Neuronal stem cell (in vitro differentiated cells): Measurements from ENCODE around the gene ZBTB9.

ENCODE experiments used
- DNase-seq: peaks from one replicate; pipeline ENCODE4 v3.0.0-alpha.2; 2013; ENCODE audit warnings: low spot score
- H2AFZ ChIP-seq: one replicate; pipeline ENCODE4 v1.6.1; 2013; ENCODE audit warnings: mild to moderate bottlenecking, low read length, inconsistent platforms
- H2AK5ac ChIP-seq: 2 replicates; pipeline ENCODE4 v1.6.1; 2013; ENCODE audit warnings: low read depth, mild to moderate bottlenecking, inconsistent platforms, low read length, moderate library complexity, mixed read lengths
- H2BK120ac ChIP-seq: 2 replicates; pipeline ENCODE4 v1.6.1; 2013; ENCODE audit warnings: low read depth, mild to moderate bottlenecking, inconsistent platforms, low read length, moderate library complexity, mixed read lengths
- H2BK12ac ChIP-seq: one replicate; pipeline ENCODE4 v1.6.1; 2013; ENCODE audit warnings: low read length, inconsistent platforms
- H2BK15ac ChIP-seq: 2 replicates; pipeline ENCODE4 v1.6.1; 2013; ENCODE audit warnings: mild to moderate bottlenecking, low read length, inconsistent platforms, mixed read lengths
- H2BK5ac ChIP-seq: one replicate; pipeline ENCODE4 v1.6.1; 2013; ENCODE audit warnings: inconsistent platforms, mild to moderate bottlenecking, low read length, moderate library complexity
- H3K14ac ChIP-seq: one replicate; pipeline ENCODE4 v1.6.1; 2013; ENCODE audit warnings: low read length, inconsistent platforms
- H3K18ac ChIP-seq: 2 replicates; pipeline ENCODE4 v1.6.1; 2013; ENCODE audit warnings: low read length, inconsistent platforms
- H3K23ac ChIP-seq: 2 replicates; pipeline ENCODE4 v1.6.1; 2013; ENCODE audit warnings: low read depth, mild to moderate bottlenecking, mixed read lengths, low read length, inconsistent platforms; ENCODE audit not compliant: poor library complexity
- H3K27ac ChIP-seq: replicated peaks from 3 replicates; pipeline ENCODE4 v1.5.1; 2013; ENCODE audit warnings: low read length, inconsistent platforms
- H3K27me3 ChIP-seq, 3 experiments: 2 replicates each; pipeline ENCODE4 v1.6.1; 2013; ENCODE audit warnings: low read length in 3 of 3, mild to moderate bottlenecking in 2 of 3, inconsistent platforms in 1 of 3, low read depth in 1 of 3, mixed read lengths in 1 of 3, moderate library complexity in 1 of 3; ENCODE audit not compliant: control insufficient read depth in 3 of 3, insufficient read depth in 3 of 3
- H3K36me3 ChIP-seq, 2 donors: replicated peaks in 1 of 2; 2 replicates each; pipeline ENCODE4 v1.6.1; 2013; ENCODE audit warnings: low read length in 2 of 2; ENCODE audit not compliant: control insufficient read depth in 2 of 2, insufficient read depth in 2 of 2
- H3K4ac ChIP-seq: 2 replicates; pipeline ENCODE4 v1.6.1; 2013; ENCODE audit warnings: inconsistent platforms, mild to moderate bottlenecking, low read length, moderate library complexity
- H3K4me1 ChIP-seq, 2 donors: 1 replicate in 1 of 2; 2 replicates in 1 of 2; pipeline ENCODE4 v1.6.1; 2013; ENCODE audit warnings: low read length in 2 of 2, low read depth in 1 of 2; ENCODE audit not compliant: control insufficient read depth in 2 of 2, insufficient read depth in 1 of 2
- H3K4me2 ChIP-seq: one replicate; pipeline ENCODE4 v1.6.1; 2013; ENCODE audit warnings: mild to moderate bottlenecking, low read length, inconsistent platforms; ENCODE audit not compliant: insufficient read depth, poor library complexity, severe bottlenecking
- H3K4me3 ChIP-seq, 2 donors: 2 replicates each; pipeline ENCODE4 v1.5.1; 2013; ENCODE audit warnings: low read length in 2 of 2, mild to moderate bottlenecking in 2 of 2, inconsistent platforms in 1 of 2, moderate library complexity in 1 of 2
- H3K79me1 ChIP-seq: one replicate; pipeline ENCODE4 v1.6.1; 2013; ENCODE audit warnings: low read depth, mild to moderate bottlenecking, inconsistent platforms, low read length, moderate library complexity
- H3K9ac ChIP-seq: one replicate; pipeline ENCODE4 v1.6.1; 2013; ENCODE audit warnings: mild to moderate bottlenecking, low read depth, low read length, inconsistent platforms; ENCODE audit not compliant: poor library complexity
- H3K9me3 ChIP-seq, 2 donors: replicated peaks in 1 of 2; 2 replicates each; pipeline versions ENCODE3 to v1.6.1; 2013; ENCODE audit warnings: low read length in 2 of 2, mild to moderate bottlenecking in 2 of 2, inconsistent platforms in 1 of 2, low read depth in 1 of 2, mixed read lengths in 1 of 2, moderate library complexity in 1 of 2; ENCODE audit not compliant: control insufficient read depth in 2 of 2, insufficient read depth in 1 of 2
- H4K8ac ChIP-seq: one replicate; pipeline ENCODE4 v1.6.1; 2013; ENCODE audit warnings: low read depth, mild to moderate bottlenecking, inconsistent platforms, low read length, moderate library complexity
- H4K91ac ChIP-seq: one replicate; pipeline ENCODE4 v1.6.1; 2013; ENCODE audit warnings: low read length, low read depth, mild to moderate bottlenecking, inconsistent platforms; ENCODE audit not compliant: poor library complexity
- WGBS, 2 donors: extraction: QIAGEN DNeasy Blood & Tissue Kit; methylation state at CpG; one replicate each; pipeline ENCODE4 v1.1.7; 2013; ENCODE audit warnings: missing lambda C conversion rate in 2 of 2, mixed read lengths in 1 of 2; ENCODE audit not compliant: insufficient read length in 2 of 2, insufficient replicate concordance in 1 of 2; ENCODE audit errors: extremely low coverage in 2 of 2; 5-methylcytosine and 5-hydroxymethylcytosine counted together

Gene ZBTB9

DNA sequence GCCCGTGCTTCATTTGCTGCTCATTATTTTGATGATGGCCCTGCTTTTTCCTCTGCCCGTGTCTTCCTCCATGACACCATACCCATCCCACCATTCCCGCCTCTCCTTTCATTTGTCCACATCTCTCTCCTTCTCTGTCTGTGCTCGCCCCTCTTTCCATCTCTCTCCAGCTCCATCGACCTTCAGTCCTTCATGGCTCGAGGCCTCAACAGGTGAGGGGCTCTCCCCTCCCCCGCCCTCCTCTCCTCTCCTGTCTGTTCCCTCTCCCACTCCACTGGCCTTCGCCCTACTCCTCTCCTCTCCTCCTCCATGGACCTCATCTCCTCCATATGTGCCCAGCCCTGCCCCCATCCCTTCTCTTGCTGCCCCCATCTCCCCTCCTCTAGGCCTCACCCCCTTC is 12.1 kb upstream of the ZBTB9 start:
- no CpG with 5 or more reads among the region's 8 CpGs for WGBS, 2 donors

DNA sequence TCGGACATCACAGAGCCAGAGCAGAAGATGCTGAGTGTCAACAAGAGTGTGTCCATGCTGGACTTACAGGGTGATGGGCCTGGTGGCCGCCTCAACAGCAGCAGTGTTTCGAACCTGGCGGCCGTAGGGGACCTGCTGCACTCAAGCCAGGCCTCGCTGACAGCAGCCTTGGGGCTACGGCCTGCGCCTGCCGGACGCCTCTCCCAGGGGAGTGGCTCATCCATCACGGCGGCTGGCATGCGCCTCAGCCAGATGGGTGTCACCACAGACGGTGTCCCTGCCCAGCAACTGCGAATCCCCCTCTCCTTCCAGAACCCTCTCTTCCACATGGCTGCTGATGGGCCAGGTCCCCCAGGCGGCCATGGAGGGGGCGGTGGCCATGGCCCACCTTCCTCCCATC is 11.4 kb upstream of the ZBTB9 start:
- no peak overlapping the region for H4K91ac ChIP-seq
- H3K4me1 ChIP-seq: no peaks in the 10 kb centered on the region
- peaks cover 0 to 3% of the 10 kb centered on the region in 2 donors for H3K9me3 ChIP-seq
- H3K14ac ChIP-seq: no peak overlapping the region
- no peak overlapping the region for H2BK12ac ChIP-seq
- H2AK5ac ChIP-seq: no peak overlapping the region
- H3K27ac ChIP-seq: no peak overlapping the region
- no peak overlapping the region for H3K18ac ChIP-seq
- no peak overlapping the region for H4K8ac ChIP-seq
- H3K9ac ChIP-seq: peak overlapping the region; percentile 27
- peaks cover 3% of the 10 kb centered on the region for H3K79me1 ChIP-seq
- peak overlapping the region in 1 of 2 donors; percentile 16 for H3K4me3 ChIP-seq
- H2BK15ac ChIP-seq: no peak overlapping the region
- no peak overlapping the region for H2BK120ac ChIP-seq
- H3K23ac ChIP-seq: peak overlapping the region; percentile 2
- H3K4ac ChIP-seq: no peak overlapping the region
- peaks cover 84 to 96% of the 10 kb centered on the region in 2 donors for H3K36me3 ChIP-seq
- H2BK5ac ChIP-seq: no peak overlapping the region
- no peak overlapping the region for H2AFZ ChIP-seq
- no peak for DNase-seq
- H3K4me2 ChIP-seq: no peak overlapping the region
- WGBS, 2 donors: no CpG with 5 or more reads among the region's 17 CpGs
- H3K27me3 ChIP-seq: no peaks in the 10 kb centered on the region

More for the DNA sequence above, 12.1 kb upstream of the ZBTB9 start:
- Histone ChIP-seq H3K14ac (no peak overlapping the region), H3K23ac (no peak overlapping the region), H3K27me3 (no peaks in the 10 kb centered on the region), H3K4me2 (no peak overlapping the region), H3K9ac (no peak overlapping the region), H3K79me1 (peaks cover 5% of the 10 kb centered on the region), H2BK5ac (no peak overlapping the region), H4K8ac (no peak overlapping the region), H3K4ac (no peak overlapping the region), H3K27ac (no peak overlapping the region), H4K91ac (no peak overlapping the region), H2BK15ac (no peak overlapping the region), H2BK12ac (no peak overlapping the region), H2AK5ac (no peak overlapping the region), H3K4me1 (no peaks in the 10 kb centered on the region), H3K4me3 (no peak overlapping the region), H2BK120ac (no peak overlapping the region), H3K18ac (no peak overlapping the region), H2AFZ (no peak overlapping the region), H3K9me3 (peaks cover 0 to 3% of the 10 kb centered on the region in 2 donors), H3K36me3 (peaks cover 82 to 96% of the 10 kb centered on the region in 2 donors)
- DNase-seq: no peak

DNA sequence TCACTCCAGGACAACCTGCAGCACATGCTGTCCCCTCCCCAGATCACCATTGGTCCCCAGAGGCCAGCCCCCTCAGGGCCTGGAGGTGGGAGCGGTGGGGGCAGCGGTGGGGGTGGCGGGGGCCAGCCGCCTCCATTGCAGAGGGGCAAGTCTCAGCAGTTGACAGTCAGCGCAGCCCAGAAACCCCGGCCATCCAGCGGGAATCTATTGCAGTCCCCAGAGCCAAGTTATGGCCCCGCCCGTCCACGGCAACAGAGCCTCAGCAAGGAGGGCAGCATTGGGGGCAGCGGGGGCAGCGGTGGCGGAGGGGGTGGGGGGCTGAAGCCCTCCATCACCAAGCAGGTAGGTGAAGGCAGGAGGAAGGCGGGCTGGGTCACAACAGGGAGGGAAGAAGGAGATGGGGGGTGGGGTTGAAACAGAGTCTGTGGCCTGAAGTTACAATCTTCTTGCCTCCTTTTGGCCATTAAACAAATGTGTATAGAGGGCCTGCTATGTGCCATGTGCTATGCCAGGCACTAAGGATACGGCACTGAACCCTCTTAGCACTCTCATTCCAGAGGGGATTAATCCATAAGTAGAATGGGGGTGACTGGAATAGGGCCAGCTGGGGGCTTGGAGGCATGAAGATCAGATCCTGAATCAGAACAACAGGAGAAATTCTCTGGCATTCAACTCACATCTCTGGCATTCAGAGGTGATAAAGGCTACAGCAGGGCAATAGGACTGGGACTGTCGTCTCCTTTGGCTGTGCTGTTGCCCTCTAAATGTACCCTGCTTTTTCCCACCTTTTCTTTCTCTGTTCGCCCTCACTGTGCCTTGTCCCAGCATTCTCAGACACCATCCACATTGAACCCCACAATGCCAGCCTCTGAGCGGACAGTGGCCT is 10.5 kb upstream of the ZBTB9 start:
- DNase-seq: no peak
- Histone ChIP-seq H3K4ac (no peak overlapping the region), H3K36me3 (peaks cover 84 to 96% of the 10 kb centered on the region in 2 donors)

DNA sequence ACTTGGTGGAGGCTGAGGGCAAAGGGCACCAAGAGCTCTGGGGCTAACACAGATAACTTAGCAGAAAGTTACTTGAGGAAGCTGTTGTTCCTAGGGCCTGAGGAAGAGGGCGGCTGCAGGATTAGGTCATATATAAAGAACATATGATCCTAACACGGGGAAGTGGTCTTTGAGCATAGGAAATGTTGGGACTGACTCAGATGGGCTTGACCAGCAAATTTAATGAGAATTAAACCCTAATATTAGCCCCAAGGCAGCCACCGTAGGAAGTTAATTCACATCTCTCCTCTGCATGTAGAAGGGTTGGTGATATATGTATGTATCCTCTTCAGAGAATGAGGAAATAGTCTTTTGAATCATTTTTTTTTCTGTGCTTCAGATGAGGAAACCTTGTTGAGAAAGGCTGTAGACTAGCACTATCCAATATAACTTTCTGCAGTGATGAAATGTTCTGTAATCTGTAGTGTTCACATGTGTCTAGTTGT is 9.2 kb upstream of the ZBTB9 start:
- Histone ChIP-seq H3K9ac (no peak overlapping the region), H3K18ac (no peak overlapping the region), H2AK5ac (no peak overlapping the region), H4K8ac (no peak overlapping the region), H3K27me3 (no peaks in the 10 kb centered on the region), H3K4me3 (peak overlapping the region in 1 of 2 donors; percentile 13), H3K14ac (no peak overlapping the region), H4K91ac (no peak overlapping the region), H3K36me3 (peaks cover 84 to 97% of the 10 kb centered on the region in 2 donors), H3K9me3 (no peaks in the 10 kb centered on the region), H2BK120ac (no peak overlapping the region), H2BK15ac (no peak overlapping the region), H3K79me1 (no peaks in the 10 kb centered on the region), H3K4me2 (no peak overlapping the region), H2AFZ (no peak overlapping the region), H3K27ac (no peak overlapping the region), H3K4me1 (no peaks in the 10 kb centered on the region), H2BK12ac (no peak overlapping the region), H3K4ac (no peak overlapping the region), H2BK5ac (no peak overlapping the region), H3K23ac (no peak overlapping the region)
- no peak for DNase-seq
- WGBS, 2 donors: no CpG with 5 or more reads among the region's 3 CpGs

More for the DNA sequence above, 10.5 kb upstream of the ZBTB9 start:
- H2BK5ac ChIP-seq: no peak overlapping the region
- H4K8ac ChIP-seq: no peak overlapping the region
- H3K14ac ChIP-seq: no peak overlapping the region
- H2BK15ac ChIP-seq: no peak overlapping the region
- H2BK120ac ChIP-seq: no peak overlapping the region
- no CpG with 5 or more reads among the region's 18 CpGs for WGBS, 2 donors
- no peak overlapping the region for H2AFZ ChIP-seq
- H2BK12ac ChIP-seq: no peak overlapping the region
- no peak overlapping the region for H3K4me3 ChIP-seq
- no peak overlapping the region for H3K18ac ChIP-seq
- no peaks in the 10 kb centered on the region for H3K4me1 ChIP-seq
- no peak overlapping the region for H2AK5ac ChIP-seq
- H3K79me1 ChIP-seq: peaks cover under 1% of the 10 kb centered on the region
- H3K4me2 ChIP-seq: no peak overlapping the region
- H4K91ac ChIP-seq: no peak overlapping the region
- H3K23ac ChIP-seq: no peak overlapping the region
- no peaks in the 10 kb centered on the region for H3K27me3 ChIP-seq
- no peak overlapping the region for H3K9ac ChIP-seq
- no peak overlapping the region for H3K27ac ChIP-seq
- no peaks in the 10 kb centered on the region for H3K9me3 ChIP-seq
